Esophagus muscularis mucosa (tissue), 4 donors: ENCODE data around the gene GCN1. TPM values are rescaled to one million over a fixed set of nuclear protein-coding genes. Genes with fewer than 3 reads are reported as not detected.

Source experiments
- DNase-seq: peaks from one replicate; pipeline ENCODE4 v3.0.0-alpha.2; 2017; ENCODE audit errors: extremely low spot score
- H3K27ac ChIP-seq, 4 donors: fragments of 200-600 bp; sonication (generic); replicated peaks in 1 of 4; 1 replicate in 3 of 4; 2 replicates in 1 of 4; pipeline ENCODE4 v1.5.1; 2016 to 2019; ENCODE audit warnings: mild to moderate bottlenecking in 1 of 4
- H3K27me3 ChIP-seq, 4 donors: fragments of 200-600 bp; sonication (generic); one replicate each; pipeline versions ENCODE4 v1.5.1 to v1.6.0; 2016 to 2019
- H3K36me3 ChIP-seq, 4 donors: fragments of 200-600 bp; sonication (generic); one replicate each; pipeline ENCODE4 v1.5.1; 2016 to 2019
- H3K4me1 ChIP-seq, 4 donors: fragments of 200-600 bp; sonication (generic); one replicate each; pipeline ENCODE4 v1.5.1; 2016 to 2019
- H3K4me3 ChIP-seq, 4 donors: fragments of 200-600 bp; sonication (generic); 1 replicate in 2 of 4; 2 replicates in 2 of 4; pipeline ENCODE4 v1.5.1; 2016 to 2019; ENCODE audit warnings: mild to moderate bottlenecking in 4 of 4, moderate library complexity in 1 of 4
- H3K9me3 ChIP-seq, 4 donors: fragments of 200-600 bp; sonication (generic); 1 replicate in 3 of 4; 2 replicates in 1 of 4; pipeline ENCODE4 v1.5.1; 2016 to 2019
- CTCF ChIP-seq, 3 experiments: fragments of 200-600 bp in 2 of 3; fragments of 450-650 bp in 1 of 3; sonication (generic) in 2 of 3; IDR thresholded peaks; one replicate each; pipeline ENCODE4 v1.5.1; 2017 to 2019; ENCODE audit warnings: antibody characterized with exemption in 3 of 3, mild to moderate bottlenecking in 2 of 3, moderate library complexity in 1 of 3
- EP300 ChIP-seq: sonication (generic); formaldehyde crosslinking; IDR thresholded peaks from one replicate; pipeline ENCODE4 v1.6.1; 2017; ENCODE audit warnings: antibody characterized with exemption
- POLR2A ChIP-seq: fragments of 450-650 bp; IDR thresholded peaks from one replicate; pipeline ENCODE4 v1.6.1; 2017; ENCODE audit warnings: antibody characterized with exemption, moderate library complexity, mild to moderate bottlenecking, low read depth
- POLR2AphosphoS5 ChIP-seq, 2 donors: sonication (generic); formaldehyde crosslinking; IDR thresholded peaks; one replicate each; pipeline ENCODE4 v1.6.1; 2017; ENCODE audit warnings: antibody characterized with exemption in 2 of 2
- WGBS: methylation state at CpG from one replicate; pipeline ENCODE4 v1.1.5; 2018; 5-methylcytosine and 5-hydroxymethylcytosine counted together
- intact Hi-C: fragments of 100-400 bp; cut with DNase I; formaldehyde crosslinking; loops from one replicate; pipeline ENCODE4 v1.15.1; 2023
- total RNA-seq, 4 donors: library from RNA; depleted of rRNA; stranded (reverse); fragments of >200 nt; gene quantifications; one replicate each; pipeline versions ENCODE4 v1.1.0 to v1.2.1, GENCODE V29; 2016

The GCN1 gene
- total RNA-seq, 4 donors from 2014 or later = 38.6 to 94.6 (median 49.3) TPM

- Histone ChIP-seq H3K36me3 (peaks cover 92 to 100% (median 97%) of the 10 kb centered on the region in 4 donors), H3K9me3 (no peaks in the 10 kb centered on the region), H3K27me3 (no peaks in the 10 kb centered on the region), H3K4me3 (no peak overlapping the region), H3K27ac (no peak overlapping the region), H3K4me1 (no peaks in the 10 kb centered on the region)
- intact Hi-C loops = no loop called here
- no peak for DNase-seq
- WGBS = 93% methylated on average over 19 of the region's 22 CpGs
- no peak for TF ChIP-seq CTCF (IDR thresholded peaks at IDR 0.05)
- TF ChIP-seq POLR2AphosphoS5 (IDR thresholded peaks at IDR 0.05) = no peak
- TF ChIP-seq POLR2A = no peak
- no peak for TF ChIP-seq EP300
Measured at GRCh38 chr12:120150919-120151525, 43.5 kb downstream of the GCN1 start.

- Histone ChIP-seq H3K27ac (no peak overlapping the region), H3K4me1 (no peaks in the 10 kb centered on the region), H3K36me3 (peaks cover 92 to 100% (median 97%) of the 10 kb centered on the region in 4 donors), H3K27me3 (no peaks in the 10 kb centered on the region), H3K9me3 (no peaks in the 10 kb centered on the region), H3K4me3 (no peak overlapping the region)
- WGBS = 90% methylated on average over 7 of the region's 11 CpGs
- no peak for DNase-seq
- intact Hi-C loops = no loop called here
- no peak for TF ChIP-seq POLR2AphosphoS5 (IDR thresholded peaks at IDR 0.05)
- TF ChIP-seq POLR2A = no peak
- TF ChIP-seq CTCF (IDR thresholded peaks at IDR 0.05) = no peak
- no peak for TF ChIP-seq EP300
Measured at GRCh38 chr12:120148011-120148410, 46.5 kb downstream of the GCN1 start.

- H3K4me3 ChIP-seq = no peak overlapping the region
- WGBS = 100% methylated on average over 1 of the region's 8 CpGs
- no peak overlapping the region for H3K27ac ChIP-seq
- intact Hi-C loops = no loop called here
- no peaks in the 10 kb centered on the region for H3K4me1 ChIP-seq
- TF ChIP-seq EP300 (no peak), CTCF (IDR thresholded peaks at IDR 0.05) (no peak), POLR2AphosphoS5 (IDR thresholded peaks at IDR 0.05) (no peak), POLR2A (no peak)
- H3K9me3 ChIP-seq = no peaks in the 10 kb centered on the region
- no peak for DNase-seq
- H3K27me3 ChIP-seq = no peaks in the 10 kb centered on the region
- peaks cover 97 to 100% (median 99%) of the 10 kb centered on the region in 4 donors for H3K36me3 ChIP-seq
Measured at GRCh38 chr12:120145164-120145563, 49.4 kb downstream of the GCN1 start.

GRCh38 chr12:120144215-120144614, 50.3 kb downstream of the GCN1 start:
- no peak overlapping the region for H3K4me3 ChIP-seq
- no peaks in the 10 kb centered on the region for H3K27me3 ChIP-seq
- no peak for DNase-seq
- intact Hi-C loops = no loop called here
- no peaks in the 10 kb centered on the region for H3K9me3 ChIP-seq
- H3K27ac ChIP-seq = no peak overlapping the region
- H3K4me1 ChIP-seq = no peaks in the 10 kb centered on the region
- H3K36me3 ChIP-seq = peaks cover 97 to 100% (median 99%) of the 10 kb centered on the region in 4 donors
- TF ChIP-seq POLR2AphosphoS5 (IDR thresholded peaks at IDR 0.05) (no peak), POLR2A (no peak), EP300 (no peak), CTCF (IDR thresholded peaks at IDR 0.05) (no peak)
- WGBS = 93% methylated on average over 10 of the region's 11 CpGs
